AG08396 (cell line): Measurements from ENCODE around the gene NKX3-2.

Source experiments
- DNase-seq: peaks from one replicate; pipeline ENCODE4 v3.0.0; 2012; ENCODE audit warnings: low spot score, mixed read lengths

The NKX3-2 gene

GRCh38 chr4:13504374-13504773 is 39.9 kb downstream of the NKX3-2 start:
- no peak for DNase-seq

DNA sequence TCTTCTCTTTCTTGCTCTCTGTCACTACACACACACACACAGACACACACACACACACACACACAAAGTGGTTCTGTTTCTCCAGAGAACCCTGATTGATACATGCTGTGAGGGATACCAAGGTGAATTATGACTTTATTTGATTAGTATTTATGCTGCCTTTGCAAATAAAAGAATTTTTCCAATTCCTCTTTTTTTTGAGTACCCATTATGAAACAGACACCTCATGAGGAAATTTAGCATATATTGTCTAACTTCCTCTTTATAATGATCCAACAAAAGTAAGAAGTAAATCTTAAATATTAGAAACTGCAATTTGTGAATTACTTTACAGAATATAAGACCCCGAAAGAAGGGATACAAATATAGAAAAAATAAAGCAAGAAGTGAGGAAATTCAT is 45.8 kb downstream of the NKX3-2 start:
- no peak for DNase-seq

DNA sequence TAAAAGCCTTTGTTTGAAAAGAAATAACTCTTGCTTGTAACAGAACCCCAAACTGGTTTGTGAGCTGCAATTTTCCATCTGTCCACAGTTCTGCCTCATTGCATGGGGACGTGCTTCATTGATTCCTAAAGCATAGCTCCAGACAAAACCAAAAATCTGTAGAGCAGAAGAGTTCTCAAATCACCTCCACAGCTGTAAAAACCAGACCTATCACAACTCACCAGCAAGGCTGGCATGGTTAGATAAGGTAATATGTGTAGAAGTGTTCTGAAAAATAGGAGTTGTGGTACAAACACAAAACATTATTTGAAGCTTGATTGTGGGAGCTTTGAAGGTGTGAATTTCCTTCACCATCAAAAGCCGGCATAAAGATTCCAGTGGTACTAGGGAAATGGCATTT is 47.7 kb downstream of the NKX3-2 start:
- no peak for DNase-seq

GRCh38 chr4:13495753-13496152 is 48.6 kb downstream of the NKX3-2 start:
- no peak for DNase-seq

GRCh38 chr4:13493793-13494192 is 50.5 kb downstream of the NKX3-2 start:
- DNase-seq = no peak

GRCh38 chr4:13492747-13493146 is 51.6 kb downstream of the NKX3-2 start:
- DNase-seq = no peak
